Activated naive CD4-positive, alpha-beta T cell treated with anti-CD3 and anti-CD28 coated beads for 36 hours (primary cell): ENCODE measurements around the gene RARRES2. TPM values are rescaled to one million over a fixed set of nuclear protein-coding genes. Genes with fewer than 3 reads are reported as not detected.

ENCODE experiments used
- CTCF ChIA-PET: fragments of 350-600 bp; sonication (Branson Sonifier 250); formaldehyde crosslinking; loops from one replicate; lab custom pipeline; 2021; ENCODE audit warnings: antibody characterized with exemption; lab: Charles Lee
- DNase-seq: peaks from one replicate; pipeline ENCODE4 v3.0.0-alpha.2; 2020
- H3K27ac Mint-ChIP-seq: one replicate; pipeline ENCODE4 v1.8.0; 2021; ENCODE audit warnings: mild to moderate bottlenecking, mixed read lengths
- H3K27me3 Mint-ChIP-seq: one replicate; pipeline ENCODE4 v1.8.0; 2021; ENCODE audit warnings: low read depth, mixed read lengths
- H3K36me3 Mint-ChIP-seq: one replicate; pipeline ENCODE4 v1.8.0; 2021; ENCODE audit warnings: low read depth, mixed read lengths
- H3K4me1 Mint-ChIP-seq: one replicate; pipeline ENCODE4 v1.8.0; 2021; ENCODE audit warnings: low read depth, mixed read lengths
- H3K4me3 Mint-ChIP-seq: one replicate; pipeline ENCODE4 v1.8.0; 2021; ENCODE audit warnings: mild to moderate bottlenecking, moderate library complexity, mixed read lengths
- H3K9me3 Mint-ChIP-seq: one replicate; pipeline ENCODE4 v1.8.0; 2021; ENCODE audit warnings: mixed read lengths
- intact Hi-C: fragments of 100-400 bp; cut with micrococcal nuclease; formaldehyde crosslinking; loops from one replicate; pipeline ENCODE4 v1.15.1; 2023
- total RNA-seq, 2 experiments: library from RNA; stranded (reverse); gene quantifications; one replicate each; pipeline ENCODE4 v1.2.3, GENCODE V29; 2021

The RARRES2 gene
- total RNA-seq, 2 experiments from 2014 or later = not detected

- CTCF ChIA-PET = no interaction called here
- peaks cover 23% of the 10 kb centered on the region for H3K4me1 Mint-ChIP-seq
- no peaks in the 10 kb centered on the region for H3K27me3 Mint-ChIP-seq
- no peak overlapping the region for H3K4me3 Mint-ChIP-seq
- H3K27ac Mint-ChIP-seq = no peak overlapping the region
- no peak for DNase-seq
- intact Hi-C loops = no loop called here
- H3K9me3 Mint-ChIP-seq = peaks cover 1% of the 10 kb centered on the region
- no peaks in the 10 kb centered on the region for H3K36me3 Mint-ChIP-seq
Observed at GRCh38 chr7:150381785-150382122, 40.3 kb upstream of the RARRES2 start.

- H3K27ac Mint-ChIP-seq = no peak overlapping the region
- intact Hi-C loops = no loop called here
- no peak overlapping the region for H3K4me3 Mint-ChIP-seq
- H3K27me3 Mint-ChIP-seq = no peaks in the 10 kb centered on the region
- CTCF ChIA-PET = interaction anchor here (0.7 kb wide), 1 partner anchor 14 kb away, joined by 3 read pairs; no protein-coding TSS in a partner anchor
- no peaks in the 10 kb centered on the region for H3K9me3 Mint-ChIP-seq
- peaks cover 30% of the 10 kb centered on the region for H3K4me1 Mint-ChIP-seq
- no peak for DNase-seq
- H3K36me3 Mint-ChIP-seq = no peaks in the 10 kb centered on the region
Observed at GRCh38 chr7:150381096-150381495, 39.7 kb upstream of the RARRES2 start.

GRCh38 chr7:150380463-150380862 lies 39.0 kb upstream of the RARRES2 start:
- Mint-ChIP-seq H3K4me3 (peak overlapping the region; percentile 87), H3K27ac (no peak overlapping the region), H3K27me3 (no peaks in the 10 kb centered on the region), H3K4me1 (peaks cover 35% of the 10 kb centered on the region), H3K9me3 (no peaks in the 10 kb centered on the region), H3K36me3 (no peaks in the 10 kb centered on the region)
- CTCF ChIA-PET = interaction anchor here (0.7 kb wide), 1 partner anchor 13 kb away, joined by 3 read pairs; no protein-coding TSS in a partner anchor
- DNase-seq = no peak
- intact Hi-C loops = no loop called here

GRCh38 chr7:150379441-150380379 lies 38.3 kb upstream of the RARRES2 start:
- Mint-ChIP-seq H3K27me3 (no peaks in the 10 kb centered on the region), H3K27ac (peak overlapping the region; percentile 62), H3K36me3 (no peaks in the 10 kb centered on the region), H3K9me3 (no peaks in the 10 kb centered on the region), H3K4me1 (peaks cover 42% of the 10 kb centered on the region), H3K4me3 (peak overlapping the region; percentile 87)
- DNase-seq = peak; percentile 36
- CTCF ChIA-PET = no interaction called here
- intact Hi-C loops = loop anchor here (1.0 to 10.0 kb wide), 8 partner anchors 10 to 705 kb away; partner anchors contain the start of genes AGAP3, FASTK, TMUB1 and ZNF862

- no peaks in the 10 kb centered on the region for H3K36me3 Mint-ChIP-seq
- peaks cover 47% of the 10 kb centered on the region for H3K4me1 Mint-ChIP-seq
- peak within 1 kb of the TSS; percentile 77 for H3K27ac Mint-ChIP-seq
- peak within 1 kb of the TSS; percentile 87 for H3K4me3 Mint-ChIP-seq
- intact Hi-C loops = loop anchor here (1.0 to 10.0 kb wide), 8 partner anchors 10 to 706 kb away; partner anchors contain the start of genes AGAP3, FASTK, TMUB1 and ZNF862
- CTCF ChIA-PET = interaction anchor here (0.6 to 1.8 kb wide), 3 partner anchors 9 to 400 kb away, joined by 4 to 10 read pairs (median 8); no protein-coding TSS in a partner anchor
- peak; percentile 94 for DNase-seq
- no peaks in the 10 kb centered on the region for H3K27me3 Mint-ChIP-seq
- H3K9me3 Mint-ChIP-seq = no peaks in the 10 kb centered on the region
Observed at GRCh38 chr7:150378853-150379440, 37.5 kb upstream of the RARRES2 start, which contains the start of gene ZNF775. TSS of gene ZNF775 (plus strand) at chr7:150379330. CDS start at chr7:150388471, 9,141 bp downstream.

- peak overlapping the region; percentile 73 for H3K4me3 Mint-ChIP-seq
- no peaks in the 10 kb centered on the region for H3K27me3 Mint-ChIP-seq
- peaks cover 49% of the 10 kb centered on the region for H3K4me1 Mint-ChIP-seq
- CTCF ChIA-PET = interaction anchor here (0.6 to 1.8 kb wide), 6 partner anchors 9 to 401 kb away, joined by 3 to 10 read pairs (median 4); no protein-coding TSS in a partner anchor
- H3K27ac Mint-ChIP-seq = peak overlapping the region; percentile 77
- no peaks in the 10 kb centered on the region for H3K9me3 Mint-ChIP-seq
- H3K36me3 Mint-ChIP-seq = peaks cover 2% of the 10 kb centered on the region
- intact Hi-C loops = loop anchor here (2.0 to 10.0 kb wide), 3 partner anchors 247 to 707 kb away; partner anchors contain the start of genes AGAP3, FASTK and TMUB1
- DNase-seq = peak; percentile 57
Observed at GRCh38 chr7:150378115-150378852, 36.9 kb upstream of the RARRES2 start.

- H3K36me3 Mint-ChIP-seq = peaks cover 6% of the 10 kb centered on the region
- no peaks in the 10 kb centered on the region for H3K9me3 Mint-ChIP-seq
- H3K27ac Mint-ChIP-seq = no peak overlapping the region
- intact Hi-C loops = loop anchor here (2.0 to 10.0 kb wide), 3 partner anchors 247 to 707 kb away; partner anchors contain the start of genes AGAP3, FASTK and TMUB1
- peak overlapping the region; percentile 19 for H3K4me3 Mint-ChIP-seq
- H3K4me1 Mint-ChIP-seq = peaks cover 49% of the 10 kb centered on the region
- CTCF ChIA-PET = interaction anchor here (0.7 to 1.8 kb wide), 5 partner anchors 8 to 52 kb away, joined by 3 to 10 read pairs (median 3); no protein-coding TSS in a partner anchor
- H3K27me3 Mint-ChIP-seq = no peaks in the 10 kb centered on the region
- no peak for DNase-seq
Observed at GRCh38 chr7:150377635-150378034, 36.2 kb upstream of the RARRES2 start.

- intact Hi-C loops = loop anchor here (10.0 kb wide), 2 partner anchors 248 to 708 kb away; partner anchors contain the start of genes AGAP3, FASTK and TMUB1
Observed at GRCh38 chr7:150377196-150377595, 35.8 kb upstream of the RARRES2 start.

GRCh38 chr7:150376560-150376959 lies 35.1 kb upstream of the RARRES2 start:
- Mint-ChIP-seq H3K9me3 (no peaks in the 10 kb centered on the region), H3K27me3 (no peaks in the 10 kb centered on the region), H3K4me1 (peaks cover 49% of the 10 kb centered on the region), H3K36me3 (peaks cover 9% of the 10 kb centered on the region), H3K4me3 (no peak overlapping the region), H3K27ac (peak overlapping the region; percentile 59)
- CTCF ChIA-PET = no interaction called here
- intact Hi-C loops = loop anchor here (10.0 kb wide), 2 partner anchors 248 to 708 kb away; partner anchors contain the start of genes AGAP3, FASTK and TMUB1
- no peak for DNase-seq

More at GRCh38 chr7:150377196-150377595, 35.8 kb upstream of the RARRES2 start:
- Mint-ChIP-seq H3K36me3 (peaks cover 9% of the 10 kb centered on the region), H3K27ac (no peak overlapping the region), H3K27me3 (no peaks in the 10 kb centered on the region), H3K9me3 (no peaks in the 10 kb centered on the region), H3K4me1 (peaks cover 49% of the 10 kb centered on the region), H3K4me3 (no peak overlapping the region)
- CTCF ChIA-PET = interaction anchor here (1.2 to 1.8 kb wide), 2 partner anchors 7 to 52 kb away, joined by 3 to 8 read pairs; no protein-coding TSS in a partner anchor
- DNase-seq = no peak

- no peaks in the 10 kb centered on the region for H3K9me3 Mint-ChIP-seq
- intact Hi-C loops = loop anchor here (10.0 kb wide), 2 partner anchors 249 to 709 kb away; partner anchors contain the start of genes AGAP3, FASTK and TMUB1
- H3K27me3 Mint-ChIP-seq = no peaks in the 10 kb centered on the region
- CTCF ChIA-PET = interaction anchor here (0.9 to 1.2 kb wide), 3 partner anchors 9 to 30 kb away, joined by 3 read pairs; no protein-coding TSS in a partner anchor
- H3K4me3 Mint-ChIP-seq = no peak overlapping the region
- peak overlapping the region; percentile 59 for H3K27ac Mint-ChIP-seq
- peaks cover 9% of the 10 kb centered on the region for H3K36me3 Mint-ChIP-seq
- peaks cover 50% of the 10 kb centered on the region for H3K4me1 Mint-ChIP-seq
- DNase-seq = peak; percentile 63
Observed at GRCh38 chr7:150375662-150376521, 34.5 kb upstream of the RARRES2 start.
